SK-N-MC (cell line): ENCODE measurements around the gene NGEF.

Source experiments
- EZH2 ChIP-seq: fragments of 200-600 bp; sonication (generic); IDR thresholded peaks from one replicate; pipeline ENCODE4 v1.6.1; 2017; ENCODE audit warnings: antibody characterized with exemption
- FOXP2 ChIP-seq: optimal IDR thresholded peaks from 2 replicates; pipeline ENCODE3; 2011; ENCODE audit warnings: mild to moderate bottlenecking, moderate library complexity; ENCODE audit not compliant: insufficient read depth; ENCODE audit errors: extremely low read length, control extremely low read depth
- POLR2AphosphoS5 ChIP-seq: IDR thresholded peaks from 2 replicates; pipeline ENCODE4 v1.6.1; 2012; ENCODE audit warnings: mild to moderate bottlenecking, low read depth, low read length, borderline replicate concordance

DNA sequence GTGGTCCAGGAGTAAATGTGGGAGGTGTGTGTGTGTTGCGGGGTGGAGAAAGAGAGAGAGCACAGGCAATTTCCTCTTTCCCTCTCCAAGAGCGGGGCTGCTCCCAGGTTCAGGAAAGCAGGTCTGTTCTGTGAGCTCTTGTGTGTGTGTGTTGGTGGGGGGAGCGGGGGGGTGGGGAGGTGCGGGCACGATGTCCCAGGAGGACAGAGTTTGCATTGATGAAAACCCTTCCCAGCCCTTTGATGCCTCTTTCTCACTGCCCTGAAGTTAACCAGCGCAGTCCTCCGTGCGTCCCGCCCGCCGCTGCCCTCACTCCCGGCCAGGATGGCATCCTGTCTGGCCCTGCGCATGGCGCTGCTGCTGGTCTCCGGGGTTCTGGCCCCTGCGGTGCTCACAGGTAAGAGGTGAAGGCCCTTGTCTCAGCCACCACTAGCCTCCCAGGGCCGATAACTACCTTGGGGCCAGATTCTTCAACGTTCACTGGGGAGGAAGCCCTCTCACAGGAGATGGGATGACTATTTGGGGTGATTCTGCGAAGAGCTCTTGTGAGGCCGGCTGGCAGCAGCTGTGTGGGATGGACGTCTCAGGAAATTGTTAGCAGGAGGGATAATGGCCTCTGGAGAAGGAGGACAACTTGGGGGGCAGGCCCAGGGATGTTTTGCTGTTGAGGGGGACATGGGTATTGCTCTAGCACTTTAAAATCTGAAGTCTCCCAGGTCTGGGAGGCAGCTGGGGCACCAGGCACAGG lies 142.9 kb downstream of the NGEF start, which contains the start of gene SNORC:
- no peak for TF ChIP-seq EZH2
- TF ChIP-seq POLR2AphosphoS5, result no peak
- TF ChIP-seq FOXP2, result no peak
